Fibroblast of lung (primary cell): ENCODE data around the gene VWA3B.

Source experiments
- CTCF ChIP-seq, 2 donors: IDR thresholded peaks in 1 of 2; conservative IDR thresholded peaks in 1 of 2; 1 replicate in 1 of 2; 2 replicates in 1 of 2; pipeline ENCODE4 v1.5.1; 2011 to 2012; ENCODE audit warnings: low read length in 2 of 2, control low read depth in 1 of 2, inconsistent platforms in 1 of 2, low read depth in 1 of 2, mild to moderate bottlenecking in 1 of 2
- EZH2 ChIP-seq: IDR thresholded peaks from 2 replicates; pipeline ENCODE4 v1.5.1; 2012; ENCODE audit warnings: low read length, control low read depth, mild to moderate bottlenecking; ENCODE audit errors: missing control alignments

GRCh38 chr2:98126061-98126460, 39.1 kb downstream of the VWA3B start:
- no peak for TF ChIP-seq CTCF (conservative IDR thresholded peaks at IDR 0.05 in 1 of 2, IDR thresholded peaks at IDR 0.05 in 1 of 2; ENCODE audit: low read depth in 1 of 2, low read length in 2 of 2)
- no peak for TF ChIP-seq EZH2
